ENCODE data around the gene GCFC2. TPM values are rescaled to one million over a fixed set of nuclear protein-coding genes. Genes with fewer than 3 reads are reported as not detected.

GCFC2 gene
- 20.1 TPM for total RNA-seq
- polyA plus RNA-seq, result 10 to 100 TPM; 26.2 to 27.8 (median 27.1) TPM

GRCh38 chr2:75710577-75711253 is at the start of gene GCFC2:
Gene GCFC2 (minus strand): TSS chr2:75710915. CDS start chr2:75710855, 60 bp downstream.
- Mint-ChIP-seq H3K27me3 (peaks cover 5% of the 10 kb centered on the region), H3K27ac (peak within 1 kb of the TSS; percentile 96 to 97 (median 96)), H3K4me1 (peaks cover 10 to 45% (median 30%) of the 10 kb centered on the region in 4 donors), H3K36me3 (peaks cover 5% of the 10 kb centered on the region), H3K9me3 (peaks cover 0 to 1% (median 0%) of the 10 kb centered on the region in 7 donors), H3K4me3 (peak within 1 kb of the TSS; percentile 86 to 98 (median 95))
- DNase-seq (peak; percentile 72 to 89 (median 80)), ATAC-seq (ENCODE audit: low read depth in 2 of 2) (peak; percentile 84 to 88)
- Histone ChIP-seq H3K27ac (ENCODE audit: insufficient read depth, low read length, poor library complexity, severe bottlenecking) (peak within 1 kb of the TSS; percentile 77), H3K9me3 (ENCODE audit: control insufficient read depth in 2 of 2, low read length in 2 of 2) (no peaks in the 10 kb centered on the region), H3K4me3 (ENCODE audit: low read depth, low read length) (peak within 1 kb of the TSS; percentile 95), H3K4me1 (ENCODE audit: control insufficient read depth, insufficient read depth, low read length, poor library complexity, severe bottlenecking) (peaks cover 25% of the 10 kb centered on the region), H3K27me3 (ENCODE audit: control insufficient read depth, insufficient read depth, low read length) (no peaks in the 10 kb centered on the region), H3K36me3 (ENCODE audit: control insufficient read depth, insufficient read depth, low read length) (peaks cover 3% of the 10 kb centered on the region)

GRCh38 chr2:75752828-75753227 is 42.1 kb upstream of the GCFC2 start:
- no peak for DNase-seq
- no peak for ATAC-seq (ENCODE audit: low read depth in 2 of 2)
- Mint-ChIP-seq H3K27ac (no peak overlapping the region), H3K36me3 (no peaks in the 10 kb centered on the region), H3K4me1 (no peaks in the 10 kb centered on the region), H3K9me3 (peaks cover 0 to 6% (median 2%) of the 10 kb centered on the region in 7 donors), H3K4me3 (no peak overlapping the region), H3K27me3 (peaks cover 6% of the 10 kb centered on the region)
- Histone ChIP-seq H3K27me3 (ENCODE audit: control insufficient read depth, insufficient read depth, low read length) (peaks cover 8% of the 10 kb centered on the region), H3K4me1 (ENCODE audit: control insufficient read depth, insufficient read depth, low read length, poor library complexity, severe bottlenecking) (no peaks in the 10 kb centered on the region), H3K4me3 (ENCODE audit: low read depth, low read length) (no peak overlapping the region), H3K36me3 (ENCODE audit: control insufficient read depth, insufficient read depth, low read length) (no peaks in the 10 kb centered on the region), H3K9me3 (ENCODE audit: control insufficient read depth in 2 of 2, low read length in 2 of 2) (no peaks in the 10 kb centered on the region), H3K27ac (ENCODE audit: insufficient read depth, low read length, poor library complexity, severe bottlenecking) (no peak overlapping the region)

- ATAC-seq (ENCODE audit: low read depth in 2 of 2), result no peak
- Histone ChIP-seq H3K4me1 (ENCODE audit: control insufficient read depth, insufficient read depth, low read length, poor library complexity, severe bottlenecking) (no peaks in the 10 kb centered on the region), H3K9me3 (ENCODE audit: control insufficient read depth in 2 of 2, low read length in 2 of 2) (no peaks in the 10 kb centered on the region), H3K4me3 (ENCODE audit: low read depth, low read length) (no peak overlapping the region), H3K27me3 (ENCODE audit: control insufficient read depth, insufficient read depth, low read length) (peaks cover 8% of the 10 kb centered on the region), H3K36me3 (ENCODE audit: control insufficient read depth, insufficient read depth, low read length) (no peaks in the 10 kb centered on the region), H3K27ac (ENCODE audit: insufficient read depth, low read length, poor library complexity, severe bottlenecking) (no peak overlapping the region)
- Mint-ChIP-seq H3K9me3 (peaks cover 0 to 7% (median 0%) of the 10 kb centered on the region in 7 donors), H3K36me3 (no peaks in the 10 kb centered on the region), H3K4me1 (no peaks in the 10 kb centered on the region), H3K27me3 (peaks cover 6% of the 10 kb centered on the region), H3K27ac (no peak overlapping the region), H3K4me3 (no peak overlapping the region)
- no peak for DNase-seq
Observed at GRCh38 chr2:75751824-75752468, 41.2 kb upstream of the GCFC2 start.

- peaks cover 6% of the 10 kb centered on the region for H3K27me3 Mint-ChIP-seq
- no peak overlapping the region for H3K4me3 Mint-ChIP-seq
- Histone ChIP-seq H3K4me1 (ENCODE audit: control insufficient read depth, insufficient read depth, low read length, poor library complexity, severe bottlenecking) (no peaks in the 10 kb centered on the region), H3K36me3 (ENCODE audit: control insufficient read depth, insufficient read depth, low read length) (no peaks in the 10 kb centered on the region), H3K27ac (ENCODE audit: insufficient read depth, low read length, poor library complexity, severe bottlenecking) (no peak overlapping the region), H3K4me3 (ENCODE audit: low read depth, low read length) (no peak overlapping the region), H3K27me3 (ENCODE audit: control insufficient read depth, insufficient read depth, low read length) (peaks cover 8% of the 10 kb centered on the region), H3K9me3 (ENCODE audit: control insufficient read depth in 2 of 2, low read length in 2 of 2) (no peaks in the 10 kb centered on the region)
- no peak overlapping the region for H3K27ac Mint-ChIP-seq
- DNase-seq, result no peak
- H3K4me1 Mint-ChIP-seq, result no peaks in the 10 kb centered on the region
- H3K36me3 Mint-ChIP-seq, result no peaks in the 10 kb centered on the region
- ATAC-seq (ENCODE audit: low read depth in 2 of 2), result no peak
- H3K9me3 Mint-ChIP-seq, result peaks cover 0 to 7% (median 0%) of the 10 kb centered on the region in 7 donors
Observed at GRCh38 chr2:75751360-75751759, 40.6 kb upstream of the GCFC2 start.

GRCh38 chr2:75737961-75738360 is 27.2 kb upstream of the GCFC2 start:
- no peak overlapping the region for H3K27ac ChIP-seq (ENCODE audit: insufficient read depth, low read length, poor library complexity, severe bottlenecking)
- no peaks in the 10 kb centered on the region for H3K36me3 ChIP-seq (ENCODE audit: control insufficient read depth, insufficient read depth, low read length)
- H3K9me3 Mint-ChIP-seq, result peaks cover 0 to 9% (median 3%) of the 10 kb centered on the region in 7 donors
- H3K4me3 Mint-ChIP-seq, result no peak overlapping the region
- H3K4me1 ChIP-seq (ENCODE audit: control insufficient read depth, insufficient read depth, low read length, poor library complexity, severe bottlenecking), result no peaks in the 10 kb centered on the region
- no peaks in the 10 kb centered on the region for H3K9me3 ChIP-seq (ENCODE audit: control insufficient read depth in 2 of 2, low read length in 2 of 2)
- H3K27me3 ChIP-seq (ENCODE audit: control insufficient read depth, insufficient read depth, low read length), result no peaks in the 10 kb centered on the region
- H3K4me3 ChIP-seq (ENCODE audit: low read depth, low read length), result no peak overlapping the region
- no peak for ATAC-seq (ENCODE audit: low read depth in 2 of 2)
- H3K27ac Mint-ChIP-seq, result no peak overlapping the region
- peaks cover 7% of the 10 kb centered on the region for H3K27me3 Mint-ChIP-seq
- no peak for DNase-seq
- H3K36me3 Mint-ChIP-seq, result no peaks in the 10 kb centered on the region
- no peaks in the 10 kb centered on the region for H3K4me1 Mint-ChIP-seq

GRCh38 chr2:75736276-75736675 is 25.6 kb upstream of the GCFC2 start:
- Histone ChIP-seq H3K36me3 (ENCODE audit: control insufficient read depth, insufficient read depth, low read length) (no peaks in the 10 kb centered on the region), H3K9me3 (ENCODE audit: control insufficient read depth in 2 of 2, low read length in 2 of 2) (no peaks in the 10 kb centered on the region), H3K27me3 (ENCODE audit: control insufficient read depth, insufficient read depth, low read length) (no peaks in the 10 kb centered on the region), H3K4me1 (ENCODE audit: control insufficient read depth, insufficient read depth, low read length, poor library complexity, severe bottlenecking) (no peaks in the 10 kb centered on the region), H3K4me3 (ENCODE audit: low read depth, low read length) (no peak overlapping the region), H3K27ac (ENCODE audit: insufficient read depth, low read length, poor library complexity, severe bottlenecking) (no peak overlapping the region)
- no peaks in the 10 kb centered on the region for H3K4me1 Mint-ChIP-seq
- H3K27me3 Mint-ChIP-seq, result peaks cover 14% of the 10 kb centered on the region
- no peak overlapping the region for H3K27ac Mint-ChIP-seq
- peaks cover 0 to 5% (median 3%) of the 10 kb centered on the region in 7 donors for H3K9me3 Mint-ChIP-seq
- ATAC-seq (ENCODE audit: low read depth in 2 of 2) (no peak), DNase-seq (no peak)
- H3K36me3 Mint-ChIP-seq, result no peaks in the 10 kb centered on the region
- no peak overlapping the region for H3K4me3 Mint-ChIP-seq

- no peaks in the 10 kb centered on the region for H3K9me3 ChIP-seq (ENCODE audit: control insufficient read depth in 2 of 2, low read length in 2 of 2)
- H3K4me3 ChIP-seq (ENCODE audit: low read depth, low read length), result no peak overlapping the region
- no peak overlapping the region for H3K4me3 Mint-ChIP-seq
- H3K27ac ChIP-seq (ENCODE audit: insufficient read depth, low read length, poor library complexity, severe bottlenecking), result no peak overlapping the region
- no peaks in the 10 kb centered on the region for H3K4me1 Mint-ChIP-seq
- H3K9me3 Mint-ChIP-seq, result peaks cover 0 to 2% (median 0%) of the 10 kb centered on the region in 7 donors
- H3K4me1 ChIP-seq (ENCODE audit: control insufficient read depth, insufficient read depth, low read length, poor library complexity, severe bottlenecking), result no peaks in the 10 kb centered on the region
- no peaks in the 10 kb centered on the region for H3K36me3 ChIP-seq (ENCODE audit: control insufficient read depth, insufficient read depth, low read length)
- H3K27me3 ChIP-seq (ENCODE audit: control insufficient read depth, insufficient read depth, low read length), result no peaks in the 10 kb centered on the region
- ATAC-seq (ENCODE audit: low read depth in 2 of 2) (no peak), DNase-seq (no peak)
- no peaks in the 10 kb centered on the region for H3K36me3 Mint-ChIP-seq
- H3K27me3 Mint-ChIP-seq, result peaks cover 8% of the 10 kb centered on the region
- no peak overlapping the region for H3K27ac Mint-ChIP-seq
Observed at GRCh38 chr2:75729861-75730260, 19.1 kb upstream of the GCFC2 start.

Measured in CD4-positive, CD25-positive, alpha-beta regulatory T cell (primary cell).